Activated B cell treated with CpG ODN at 0.5 μM for 24 hours (primary cell): Measurements from ENCODE around the gene PUM2. TPM values are rescaled to one million over a fixed set of nuclear protein-coding genes. Genes with fewer than 3 reads are reported as not detected.
A peak's percentile ranks its signal among the peaks of the same experiment; 100 is the strongest.
"Not testable (repeated sequence)": the region's sequence is repeated elsewhere in the genome, so short reads cannot be mapped to it uniquely, and the experiment has no call there.

Source experiments
- ATAC-seq: fragments of 200-7000 bp; cut with Tn5 transposase; one replicate; pipeline ENCODE4 v1.10.0; 2021; ENCODE audit warnings: low read depth, mild to moderate bottlenecking, moderate library complexity
- CTCF ChIA-PET: fragments of 350-600 bp; sonication (Branson Sonifier 250); formaldehyde crosslinking; loops from one replicate; lab custom pipeline; 2021; ENCODE audit warnings: antibody characterized with exemption; lab: Charles Lee
- POLR2A ChIA-PET: fragments of 350-600 bp; sonication (Branson Sonifier 250); formaldehyde crosslinking; loops from one replicate; lab custom pipeline; 2021; ENCODE audit warnings: antibody characterized with exemption; lab: Charles Lee
- DNase-seq: peaks from one replicate; pipeline ENCODE4 v3.0.0; 2022
- H3K27ac Mint-ChIP-seq: one replicate; pipeline ENCODE4 v1.8.0; 2020; ENCODE audit warnings: mixed read lengths
- H3K27me3 Mint-ChIP-seq: one replicate; pipeline ENCODE4 v1.8.0; 2021; ENCODE audit warnings: mixed read lengths
- H3K36me3 Mint-ChIP-seq: one replicate; pipeline ENCODE4 v1.8.0; 2021; ENCODE audit warnings: low read depth, mixed read lengths
- H3K4me1 Mint-ChIP-seq: one replicate; pipeline ENCODE4 v1.8.0; 2021; ENCODE audit warnings: mixed read lengths
- H3K4me3 Mint-ChIP-seq: one replicate; pipeline ENCODE4 v1.8.0; 2020; ENCODE audit warnings: mild to moderate bottlenecking, mixed read lengths
- H3K9me3 Mint-ChIP-seq: one replicate; pipeline ENCODE4 v1.8.0; 2020; ENCODE audit warnings: mixed read lengths
- intact Hi-C: fragments of 100-400 bp; cut with micrococcal nuclease; formaldehyde crosslinking; loops from one replicate; pipeline ENCODE4 v1.15.1; 2024
- total RNA-seq: library from RNA; stranded (reverse); gene quantifications from 2 replicates; pipeline ENCODE4 v1.2.3, GENCODE V29; 2022
- TF ChIP-seq, protein P1 (sequence below): fragments of 200-600 bp; IDR thresholded peaks from one replicate; pipeline ENCODE4 v1.8.0; 2022; ENCODE audit warnings: antibody characterized with exemption, mild to moderate bottlenecking

The PUM2 gene
- total RNA-seq, 1 donor from 2014 or later, result 110 TPM

DNA sequence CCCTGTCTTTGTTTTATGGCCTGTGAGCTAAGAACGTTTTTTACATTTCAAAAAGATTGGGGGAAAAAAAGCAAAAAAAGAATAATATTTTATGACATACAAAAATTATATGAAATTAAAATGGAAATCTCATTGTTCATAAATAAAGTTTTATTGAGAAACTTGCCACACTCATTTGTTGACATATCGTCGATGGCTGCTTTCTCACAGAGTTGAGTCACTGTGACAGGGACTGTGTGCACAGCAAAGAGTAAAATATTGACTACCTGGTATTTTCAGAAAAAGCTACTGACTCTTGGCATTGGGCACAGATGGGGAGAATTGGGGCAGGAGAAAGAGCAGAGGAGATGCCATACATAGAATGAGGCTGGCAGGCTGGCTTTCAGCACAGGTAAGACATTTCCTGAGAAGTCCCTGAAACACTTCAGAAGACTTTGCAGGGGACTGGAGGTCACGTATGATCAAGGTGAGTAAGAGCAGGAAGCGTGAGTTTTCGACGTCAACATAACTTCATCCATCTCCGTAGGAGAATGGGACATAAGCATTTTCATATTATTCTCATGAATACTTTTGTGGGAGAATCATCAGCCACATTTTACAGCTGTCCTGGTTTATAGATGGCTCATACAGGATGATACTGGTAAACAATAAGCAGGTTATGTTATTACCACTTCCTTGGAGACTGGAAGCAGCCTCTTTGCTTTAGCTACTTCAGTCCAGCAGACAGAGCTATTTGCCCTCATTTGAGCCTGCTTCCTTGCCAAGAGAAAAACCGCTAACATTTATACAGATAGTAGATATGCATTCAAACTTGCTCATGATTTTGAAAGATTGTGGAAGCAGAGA is 32.5 kb upstream of the PUM2 start:
- Mint-ChIP-seq H3K4me3 (no peak overlapping the region), H3K36me3 (no peaks in the 10 kb centered on the region), H3K9me3 (no peaks in the 10 kb centered on the region), H3K27me3 (peaks cover 11% of the 10 kb centered on the region), H3K27ac (no peak overlapping the region), H3K4me1 (no peaks in the 10 kb centered on the region)
- POLR2A ChIA-PET, result no interaction called here
- DNase-seq, result no peak
- CTCF ChIA-PET, result no interaction called here
- intact Hi-C loops, result no loop called here
- ATAC-seq, result no peak
- TF ChIP-seq, protein P1, sequence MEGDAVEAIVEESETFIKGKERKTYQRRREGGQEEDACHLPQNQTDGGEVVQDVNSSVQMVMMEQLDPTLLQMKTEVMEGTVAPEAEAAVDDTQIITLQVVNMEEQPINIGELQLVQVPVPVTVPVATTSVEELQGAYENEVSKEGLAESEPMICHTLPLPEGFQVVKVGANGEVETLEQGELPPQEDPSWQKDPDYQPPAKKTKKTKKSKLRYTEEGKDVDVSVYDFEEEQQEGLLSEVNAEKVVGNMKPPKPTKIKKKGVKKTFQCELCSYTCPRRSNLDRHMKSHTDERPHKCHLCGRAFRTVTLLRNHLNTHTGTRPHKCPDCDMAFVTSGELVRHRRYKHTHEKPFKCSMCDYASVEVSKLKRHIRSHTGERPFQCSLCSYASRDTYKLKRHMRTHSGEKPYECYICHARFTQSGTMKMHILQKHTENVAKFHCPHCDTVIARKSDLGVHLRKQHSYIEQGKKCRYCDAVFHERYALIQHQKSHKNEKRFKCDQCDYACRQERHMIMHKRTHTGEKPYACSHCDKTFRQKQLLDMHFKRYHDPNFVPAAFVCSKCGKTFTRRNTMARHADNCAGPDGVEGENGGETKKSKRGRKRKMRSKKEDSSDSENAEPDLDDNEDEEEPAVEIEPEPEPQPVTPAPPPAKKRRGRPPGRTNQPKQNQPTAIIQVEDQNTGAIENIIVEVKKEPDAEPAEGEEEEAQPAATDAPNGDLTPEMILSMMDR, result no peak

DNA sequence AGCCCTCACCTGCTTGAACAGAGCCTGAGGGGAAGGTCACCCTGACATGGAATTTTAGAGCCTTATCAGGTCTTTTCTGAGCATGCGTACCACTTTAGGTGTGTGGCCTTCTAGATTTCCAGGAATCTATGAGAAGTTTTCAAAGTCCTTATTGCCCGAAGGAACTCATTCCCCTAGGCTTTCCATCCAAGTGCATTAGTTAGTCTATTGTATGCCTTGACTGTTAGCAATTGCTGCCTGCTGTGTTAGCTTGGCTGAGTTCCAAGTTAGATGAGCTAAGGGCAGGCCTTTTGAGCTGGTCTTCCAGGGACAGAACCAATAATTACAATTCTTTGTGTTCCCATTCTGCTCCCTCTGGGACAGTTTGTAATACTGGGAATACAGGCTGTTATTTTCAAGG is 30.8 kb upstream of the PUM2 start:
- ATAC-seq (no peak), DNase-seq (no peak)
- Mint-ChIP-seq H3K36me3 (no peaks in the 10 kb centered on the region), H3K4me1 (no peaks in the 10 kb centered on the region), H3K4me3 (no peak overlapping the region), H3K27me3 (peaks cover 8% of the 10 kb centered on the region), H3K27ac (no peak overlapping the region), H3K9me3 (no peaks in the 10 kb centered on the region)
- intact Hi-C loops, result no loop called here
- ChIA-PET POLR2A (no interaction called here), CTCF (interaction anchor here (0.9 to 1.1 kb wide), 2 partner anchors 55 to 261 kb away, joined by 3 read pairs; no protein-coding TSS in a partner anchor)
- TF ChIP-seq, protein P1, result no peak

DNA sequence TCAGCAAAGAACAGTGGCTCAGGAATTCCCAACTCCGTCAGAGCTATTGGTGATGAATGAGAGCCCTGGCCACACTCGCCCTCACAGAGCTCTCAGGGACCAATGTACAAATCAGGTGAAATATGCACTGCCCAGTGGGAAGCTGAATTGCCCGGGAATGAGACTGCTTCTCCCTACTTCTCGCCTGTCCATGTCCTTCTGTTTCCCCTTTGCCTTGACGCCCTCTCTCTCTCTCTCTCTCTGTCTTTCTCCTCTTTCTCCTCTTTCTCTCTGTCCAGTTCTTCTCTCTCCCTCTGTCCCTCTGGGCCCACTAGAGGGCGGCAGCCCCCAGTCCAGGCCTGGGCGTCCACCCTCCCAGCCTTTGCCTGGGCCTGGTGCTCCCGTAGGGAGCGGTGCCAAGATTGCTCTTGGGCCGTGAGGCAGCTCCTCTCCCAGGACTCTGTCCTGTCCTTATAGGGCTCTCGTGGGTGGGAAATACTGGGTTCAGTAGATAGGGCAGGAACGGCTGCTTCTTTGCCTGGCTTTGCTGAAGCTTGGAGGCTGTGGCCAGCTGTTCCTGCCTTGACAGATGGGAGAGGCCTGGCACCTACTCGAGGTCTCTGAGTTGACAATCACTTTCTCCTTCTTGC is 28.4 kb upstream of the PUM2 start:
- ChIA-PET CTCF (interaction anchor here (0.8 kb wide), 1 partner anchor 263 kb away, joined by 3 read pairs; no protein-coding TSS in a partner anchor), POLR2A (no interaction called here)
- intact Hi-C loops, result no loop called here
- Mint-ChIP-seq H3K4me1 (no peaks in the 10 kb centered on the region), H3K36me3 (no peaks in the 10 kb centered on the region), H3K4me3 (no peak overlapping the region), H3K27ac (no peak overlapping the region), H3K27me3 (peaks cover 12% of the 10 kb centered on the region), H3K9me3 (no peaks in the 10 kb centered on the region)
- DNase-seq (no peak), ATAC-seq (peak; percentile 37)
- TF ChIP-seq, protein P1, result no peak

DNA sequence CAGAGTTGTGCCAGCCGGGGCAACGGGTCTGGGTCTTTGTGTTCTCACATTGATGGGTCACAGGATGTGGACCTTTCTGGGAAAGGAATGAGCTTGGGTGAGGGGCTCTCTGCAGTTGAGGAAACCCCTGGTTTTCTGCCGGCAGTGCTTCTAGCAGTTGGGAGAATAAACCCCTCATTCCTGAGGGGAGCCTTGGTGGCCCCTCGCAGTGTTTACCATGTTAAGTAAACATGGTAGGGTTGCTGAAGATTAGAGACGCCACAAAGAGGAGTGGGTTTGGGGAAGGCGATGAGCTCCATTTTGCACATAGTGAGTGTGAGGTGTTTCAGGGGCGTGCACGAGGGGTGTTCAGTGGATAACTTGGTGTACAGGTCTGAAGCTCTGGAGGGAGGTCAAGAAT is 27.7 kb upstream of the PUM2 start:
- Mint-ChIP-seq H3K27me3 (peaks cover 12% of the 10 kb centered on the region), H3K4me1 (no peaks in the 10 kb centered on the region), H3K27ac (no peak overlapping the region), H3K4me3 (no peak overlapping the region), H3K36me3 (no peaks in the 10 kb centered on the region), H3K9me3 (no peaks in the 10 kb centered on the region)
- DNase-seq, result no peak
- ChIA-PET CTCF (no interaction called here), POLR2A (no interaction called here)
- no peak for ATAC-seq
- intact Hi-C loops, result no loop called here
- TF ChIP-seq, protein P1, result no peak

DNA sequence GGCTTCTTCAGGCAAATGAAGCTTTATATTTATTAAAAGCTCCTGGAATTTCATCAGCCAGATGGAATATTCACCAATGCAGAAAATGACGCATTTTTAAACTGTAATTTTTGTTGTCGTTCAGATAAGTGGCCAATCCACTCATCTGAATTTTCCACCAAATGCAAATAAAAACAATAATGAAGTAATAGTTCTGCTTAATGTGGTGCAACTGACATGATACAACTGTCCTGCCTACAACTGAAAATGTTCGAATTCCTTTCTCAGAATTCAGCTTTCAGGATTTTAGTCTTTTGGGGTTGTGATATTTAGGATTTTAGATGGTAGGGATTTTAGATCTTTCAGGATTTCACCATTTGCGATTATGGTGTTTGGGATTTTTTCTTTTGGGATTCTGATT is 27.1 kb upstream of the PUM2 start:
- no peak overlapping the region for H3K4me3 Mint-ChIP-seq
- ATAC-seq (no peak), DNase-seq (no peak)
- H3K27me3 Mint-ChIP-seq, result peaks cover 12% of the 10 kb centered on the region
- H3K27ac Mint-ChIP-seq, result no peak overlapping the region
- TF ChIP-seq, protein P1, result no peak
- H3K36me3 Mint-ChIP-seq, result no peaks in the 10 kb centered on the region
- CTCF ChIA-PET, result no interaction called here
- no peaks in the 10 kb centered on the region for H3K9me3 Mint-ChIP-seq
- POLR2A ChIA-PET, result no interaction called here
- intact Hi-C loops, result no loop called here
- no peaks in the 10 kb centered on the region for H3K4me1 Mint-ChIP-seq

DNA sequence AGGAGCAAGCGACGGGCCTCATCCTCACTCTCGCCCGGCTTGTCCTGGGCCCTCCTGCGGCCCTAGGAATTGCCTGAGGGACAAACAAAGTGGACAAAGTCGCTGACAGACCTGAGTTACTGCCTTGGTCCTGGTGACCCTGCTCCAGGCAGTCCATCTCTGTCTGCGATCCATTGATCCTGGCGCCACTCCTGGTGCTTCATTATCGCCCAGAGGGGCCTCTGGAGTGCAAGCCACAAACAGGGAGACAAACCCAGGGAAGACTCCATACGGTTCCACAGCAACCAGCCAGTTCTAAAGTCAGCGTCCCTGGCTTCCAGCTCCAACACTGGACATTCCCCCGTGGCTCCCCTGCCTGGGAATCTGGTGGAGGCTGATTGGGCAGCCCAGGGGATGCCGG is 24.3 kb upstream of the PUM2 start:
- H3K9me3 Mint-ChIP-seq, H3K27ac Mint-ChIP-seq, CTCF ChIA-PET, H3K4me1 Mint-ChIP-seq, ATAC-seq, DNase-seq, intact Hi-C loops, H3K36me3 Mint-ChIP-seq, H3K4me3 Mint-ChIP-seq: not testable (repeated sequence)
- H3K27me3 Mint-ChIP-seq, result peaks cover 20% of the 10 kb centered on the region
- POLR2A ChIA-PET, result interaction anchor here (0.7 kb wide), 1 partner anchor 17 kb away, joined by 4 read pairs; no protein-coding TSS in a partner anchor
